Left ventricle myocardium inferior (tissue), 1 donor: Measurements from ENCODE around the gene NFE2L1. TPM values are rescaled to one million over a fixed set of nuclear protein-coding genes. Genes with fewer than 3 reads are reported as not detected.

ENCODE experiments used
- DNase-seq: peaks from one replicate; pipeline ENCODE4 v3.0.0-alpha.2; 2020
- H3K27ac ChIP-seq: fragments of 200-600 bp; replicated peaks from 2 replicates; pipeline ENCODE4 v1.8.0; 2021
- H3K27me3 ChIP-seq: fragments of 200-600 bp; 2 replicates; pipeline ENCODE4 v1.8.0; 2021; ENCODE audit warnings: low read depth
- H3K36me3 ChIP-seq: fragments of 200-600 bp; 2 replicates; pipeline ENCODE4 v1.8.0; 2021
- H3K4me1 ChIP-seq: fragments of 200-600 bp; 2 replicates; pipeline ENCODE4 v1.8.0; 2021
- H3K4me3 ChIP-seq: fragments of 200-600 bp; 2 replicates; pipeline ENCODE4 v1.8.0; 2021; ENCODE audit warnings: mild to moderate bottlenecking, moderate library complexity
- H3K9me3 ChIP-seq: fragments of 200-600 bp; replicated peaks from 2 replicates; pipeline ENCODE4 v1.8.0; 2021
- CTCF ChIP-seq: fragments of 200-600 bp; IDR thresholded peaks from 2 replicates; pipeline ENCODE4 v1.8.0; 2021; ENCODE audit warnings: antibody characterized with exemption, mild to moderate bottlenecking, borderline replicate concordance
- intact Hi-C: fragments of 100-400 bp; cut with micrococcal nuclease; formaldehyde crosslinking; loops from one replicate; pipeline ENCODE4 v1.11.0; 2022
- total RNA-seq: library from RNA; stranded (reverse); fragmentation: NEBNext Ultra II Directional; extraction: Animal tissue kit (Norgen Biotek cat#: 25700); gene quantifications from one replicate; pipeline ENCODE4 v1.2.1, GENCODE V29; 2021
- donor health status: DM: no; HTN: yes; CAD: no; lungs with severe emphysema.

The NFE2L1 gene
- total RNA-seq, 1 donor from 2014 or later: 895 TPM

- no peaks in the 10 kb centered on the region for H3K36me3 ChIP-seq
- peak; percentile 71 for TF ChIP-seq CTCF
- peak within 1 kb of the TSS; percentile 84 for H3K4me3 ChIP-seq
- intact Hi-C loops: no loop called here
- no peaks in the 10 kb centered on the region for H3K27me3 ChIP-seq
- DNase-seq: peak; percentile 76
- H3K27ac ChIP-seq: peak within 1 kb of the TSS; percentile 89
- H3K4me1 ChIP-seq: peaks cover 18% of the 10 kb centered on the region
- H3K9me3 ChIP-seq: no peaks in the 10 kb centered on the region
Measured at GRCh38 chr17:48037036-48037837, 10.9 kb upstream of the NFE2L1 start, which contains the start of gene COPZ2. TSS of gene COPZ2 (minus strand) at chr17:48037797. CDS start at chr17:48037777, 20 bp downstream.

GRCh38 chr17:48037838-48038323 is 10.3 kb upstream of the NFE2L1 start:
- Histone ChIP-seq H3K9me3 (no peaks in the 10 kb centered on the region), H3K27me3 (no peaks in the 10 kb centered on the region), H3K4me3 (peak overlapping the region; percentile 84), H3K27ac (peak overlapping the region; percentile 89), H3K4me1 (peaks cover 18% of the 10 kb centered on the region), H3K36me3 (no peaks in the 10 kb centered on the region)
- no peak for DNase-seq
- intact Hi-C loops: no loop called here
- no peak for TF ChIP-seq CTCF

GRCh38 chr17:48038687-48039086 is 9.5 kb upstream of the NFE2L1 start:
- intact Hi-C loops: no loop called here
- no peak for DNase-seq
- Histone ChIP-seq H3K27me3 (no peaks in the 10 kb centered on the region), H3K4me3 (no peak overlapping the region), H3K36me3 (no peaks in the 10 kb centered on the region), H3K4me1 (peaks cover 18% of the 10 kb centered on the region), H3K9me3 (no peaks in the 10 kb centered on the region), H3K27ac (no peak overlapping the region)
- no peak for TF ChIP-seq CTCF

GRCh38 chr17:48043176-48043575 is 5.0 kb upstream of the NFE2L1 start:
- H3K4me1 ChIP-seq: peaks cover 29% of the 10 kb centered on the region
- H3K27me3 ChIP-seq: no peaks in the 10 kb centered on the region
- intact Hi-C loops: no loop called here
- no peak overlapping the region for H3K4me3 ChIP-seq
- DNase-seq: no peak
- no peak overlapping the region for H3K27ac ChIP-seq
- no peaks in the 10 kb centered on the region for H3K9me3 ChIP-seq
- no peaks in the 10 kb centered on the region for H3K36me3 ChIP-seq
- TF ChIP-seq CTCF: no peak

- peaks cover 38% of the 10 kb centered on the region for H3K4me1 ChIP-seq
- intact Hi-C loops: no loop called here
- TF ChIP-seq CTCF: no peak
- no peaks in the 10 kb centered on the region for H3K9me3 ChIP-seq
- DNase-seq: no peak
- H3K27ac ChIP-seq: no peak overlapping the region
- no peaks in the 10 kb centered on the region for H3K27me3 ChIP-seq
- H3K4me3 ChIP-seq: no peak overlapping the region
- H3K36me3 ChIP-seq: no peaks in the 10 kb centered on the region
Measured at GRCh38 chr17:48044851-48045250, 3.3 kb upstream of the NFE2L1 start.
